ENCODE results near the gene DACH1. TPM values are rescaled to one million over a fixed set of nuclear protein-coding genes. Genes with fewer than 3 reads are reported as not detected.

The DACH1 gene
- total and polyA plus RNA-seq, 11 donors = 1.2 to 3.8 (median 2.1) TPM

- TF ChIP-seq CTCF (IDR thresholded peaks at IDR 0.05) (no peak), POLR2A (IDR thresholded peaks at IDR 0.05) (no peak)
- DNase-seq (peak; percentile 25 to 68 (median 29)), ATAC-seq (peak in 3 of 4 donors; percentile 22 to 27 (median 24))
- intact Hi-C loops (cut with DNase I) = loop anchor here in 6 of 10 donors (5.0 to 10.0 kb wide), 10 partner anchors 72 to 622 kb away; no protein-coding TSS in a partner anchor
- peaks cover 0 to 26% (median 8%) of the 10 kb centered on the region in 9 donors for H3K27me3 ChIP-seq
- peak overlapping the region; percentile 62 to 90 (median 76) for H3K4me3 ChIP-seq
- no peaks in the 10 kb centered on the region for H3K36me3 ChIP-seq
- H3K9me3 ChIP-seq = no peaks in the 10 kb centered on the region
- 0 to 1% (median 1%) methylated on average over 42 to 77 of the region's 77 CpGs for WGBS, 4 donors
- peak overlapping the region in 11 of 12 donors; percentile 56 to 88 (median 76) for H3K27ac ChIP-seq
- peaks cover 0 to 21% (median 5%) of the 10 kb centered on the region in 12 donors for H3K4me1 ChIP-seq
Observed at GRCh38 chr13:71866335-71867130, 471 bp downstream of the DACH1 start.

- intact Hi-C loops (cut with DNase I) = loop anchor here in 6 of 10 donors (5.0 to 10.0 kb wide), 10 partner anchors 71 to 621 kb away; no protein-coding TSS in a partner anchor
- 0 to 1% (median 0%) methylated on average over 8 to 21 of the region's 21 CpGs; no CpG with 5 or more reads in 1 of the 4 donors for WGBS, 4 donors
- peaks cover 0 to 26% (median 8%) of the 10 kb centered on the region in 9 donors for H3K27me3 ChIP-seq
- H3K27ac ChIP-seq = peak overlapping the region in 11 of 12 donors; percentile 35 to 88 (median 76)
- TF ChIP-seq POLR2A (IDR thresholded peaks at IDR 0.05) = no peak
- TF ChIP-seq CTCF (IDR thresholded peaks at IDR 0.05) = no peak
- H3K4me1 ChIP-seq = peaks cover 0 to 24% (median 6%) of the 10 kb centered on the region in 12 donors
- H3K4me3 ChIP-seq = peak overlapping the region; percentile 62 to 90 (median 76)
- DNase-seq (peak in 3 of 5 donors; percentile 12 to 69 (median 25)), ATAC-seq (peak in 2 of 4 donors; percentile 10 to 19)
- no peaks in the 10 kb centered on the region for H3K9me3 ChIP-seq
- H3K36me3 ChIP-seq = no peaks in the 10 kb centered on the region
Observed at GRCh38 chr13:71865874-71866334, 1.1 kb downstream of the DACH1 start.

GRCh38 chr13:71864986-71865873 lies 1.8 kb downstream of the DACH1 start:
- TF ChIP-seq CTCF (IDR thresholded peaks at IDR 0.05) (no peak), POLR2A (IDR thresholded peaks at IDR 0.05) (no peak)
- WGBS, 4 donors = 0 to 1% (median 1%) methylated on average over 50 to 88 of the region's 88 CpGs
- DNase-seq = peak; percentile 28 to 73 (median 45)
- Histone ChIP-seq H3K4me1 (peaks cover 0 to 24% (median 6%) of the 10 kb centered on the region in 12 donors), H3K27ac (peak overlapping the region; percentile 35 to 88 (median 76)), H3K36me3 (no peaks in the 10 kb centered on the region), H3K4me3 (peak overlapping the region; percentile 62 to 90 (median 76)), H3K9me3 (no peaks in the 10 kb centered on the region), H3K27me3 (peaks cover 0 to 26% (median 8%) of the 10 kb centered on the region in 9 donors)
- intact Hi-C loops (cut with DNase I) = loop anchor here in 6 of 10 donors (5.0 to 10.0 kb wide), 10 partner anchors 70 to 620 kb away; no protein-coding TSS in a partner anchor
- ATAC-seq = peak in 3 of 4 donors; percentile 20 to 46 (median 43)
